ENCODE results near the gene EXD1.

EXD1 gene

GRCh38 chr15:41231422-41232226 lies 1.1 kb upstream of the EXD1 start:
- DNase-seq = no peak

DNA sequence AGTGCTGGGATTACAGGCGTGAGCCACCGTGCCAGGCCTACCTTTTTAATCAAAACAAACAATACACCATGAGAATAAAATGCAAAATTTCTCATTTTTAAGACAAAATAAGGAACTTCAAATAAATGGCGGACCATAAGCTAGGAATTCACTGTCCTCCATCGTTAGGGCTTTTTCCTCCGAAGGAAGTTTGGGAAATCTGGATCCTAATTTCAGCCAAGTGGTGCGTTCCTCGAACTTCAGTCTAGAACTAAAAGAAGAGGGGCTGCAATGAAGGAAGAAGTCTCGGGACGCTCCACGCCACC lies 260 bp downstream of the EXD1 start:
- DNase-seq = no peak

DNA sequence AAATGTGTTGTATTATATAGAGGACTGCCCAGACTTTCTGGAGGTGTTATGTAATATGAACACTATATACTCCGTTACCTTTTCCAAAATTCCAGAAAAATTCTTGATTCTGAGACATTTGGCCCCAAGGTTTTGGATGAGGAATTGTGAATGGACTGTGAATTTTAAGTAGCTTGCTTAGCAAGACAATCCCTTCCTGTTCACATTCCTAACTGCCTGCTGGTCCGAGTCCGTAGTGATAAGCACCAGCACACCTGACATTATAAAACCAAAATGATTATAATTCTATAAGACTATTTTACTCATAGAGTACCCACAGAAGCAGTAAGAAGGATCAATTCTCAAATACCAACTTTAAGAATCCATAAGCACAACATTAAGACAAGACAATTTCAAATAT lies 11.2 kb downstream of the EXD1 start:
- DNase-seq = no peak

DNA sequence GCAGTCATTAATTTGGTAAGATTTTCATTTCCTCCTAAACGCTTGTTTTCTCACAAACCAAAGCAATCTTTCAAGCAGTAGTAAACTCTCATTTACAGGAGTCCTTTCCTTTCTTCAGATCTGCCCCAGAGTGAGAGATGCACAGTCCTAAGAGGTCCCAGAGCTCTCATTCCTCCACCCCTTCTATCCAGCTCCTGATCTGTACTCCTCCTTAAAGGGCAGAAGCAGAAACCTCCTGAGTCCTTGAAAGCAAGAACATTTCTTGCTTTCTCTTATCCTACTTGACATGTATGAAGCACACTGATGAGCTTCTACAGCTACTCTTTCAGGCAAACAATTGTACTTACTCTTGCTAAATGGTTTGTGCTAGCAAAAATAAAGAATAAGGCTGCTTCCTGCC lies 11.7 kb downstream of the EXD1 start:
- DNase-seq = no peak

GRCh38 chr15:41215708-41216107 lies 14.8 kb downstream of the EXD1 start:
- no peak for DNase-seq

GRCh38 chr15:41207687-41208448 lies 22.7 kb downstream of the EXD1 start:
- no peak for DNase-seq

DNA sequence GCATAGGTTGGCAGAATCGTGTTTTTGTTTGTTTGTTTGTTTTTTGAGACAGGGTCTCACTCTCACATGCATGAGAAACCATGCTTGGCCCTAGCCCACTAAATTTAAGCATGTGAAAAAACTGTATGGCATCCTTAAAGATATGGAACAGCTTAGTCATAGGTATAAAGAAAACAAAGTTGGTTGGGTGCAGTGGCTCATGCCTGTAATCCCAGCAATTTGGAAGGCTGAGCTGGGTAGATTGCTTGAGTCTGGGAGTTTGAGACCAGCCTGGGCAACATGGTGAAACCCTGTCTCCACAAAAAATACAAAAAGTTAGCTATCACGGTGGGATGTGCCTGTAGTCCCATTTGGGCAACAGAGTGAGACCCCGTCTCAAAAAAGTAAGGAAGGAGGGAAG lies 25.2 kb downstream of the EXD1 start:
- DNase-seq = peak; percentile 4

DNA sequence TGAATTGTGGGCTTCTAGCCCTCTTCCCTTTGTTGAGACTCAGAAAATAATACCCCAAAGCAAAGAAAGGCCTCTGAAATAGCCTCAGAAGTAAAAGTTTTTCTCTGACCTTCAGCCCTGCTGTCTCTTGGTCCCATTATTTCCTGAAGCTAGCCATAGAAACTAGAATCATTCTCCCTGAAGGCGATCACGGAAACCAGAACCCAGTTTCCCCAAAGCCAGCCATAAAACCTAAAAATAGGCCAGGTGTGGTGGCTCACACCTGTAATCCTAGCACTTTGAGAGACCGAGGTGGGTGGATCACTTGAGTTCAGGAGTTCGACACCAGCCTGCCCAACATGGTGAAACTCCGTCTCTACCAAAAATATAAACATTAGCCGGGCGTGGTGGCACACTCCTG lies 27.2 kb downstream of the EXD1 start:
- DNase-seq = no peak

DNA sequence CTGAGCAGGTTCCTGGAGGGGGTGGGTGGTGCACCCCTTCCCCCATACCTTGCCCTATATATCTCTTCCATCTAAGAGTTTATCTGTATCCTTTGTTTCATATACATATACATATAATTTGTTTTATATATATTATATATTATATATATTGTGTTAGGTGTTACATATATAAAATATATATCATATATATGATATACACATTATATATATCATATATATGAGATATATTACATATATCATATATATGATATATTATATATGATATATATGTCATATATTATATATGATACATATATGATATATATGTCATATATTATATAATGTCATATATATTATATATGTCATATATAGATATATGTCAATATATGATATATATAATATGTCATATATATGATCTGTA lies 31.1 kb downstream of the EXD1 start:
- DNase-seq = no peak

DNA sequence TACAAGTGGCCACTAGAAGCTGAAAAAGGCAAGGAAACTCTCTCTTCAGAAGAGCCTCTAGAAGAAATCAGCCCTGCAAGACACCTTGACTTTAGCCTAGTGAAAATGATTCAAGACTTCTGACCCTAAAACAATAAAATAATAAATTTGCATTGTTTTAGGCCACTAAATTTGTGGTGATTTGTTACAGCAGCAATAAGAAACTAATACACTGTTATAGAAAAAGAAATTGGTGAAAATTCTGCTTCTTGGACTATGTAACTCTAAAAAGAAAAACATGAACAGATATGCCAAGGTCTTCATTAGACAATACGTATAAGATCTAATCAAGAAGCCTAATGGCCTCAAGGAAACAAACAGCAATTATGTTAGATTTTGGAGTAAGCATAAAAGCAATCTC lies 36.1 kb downstream of the EXD1 start:
- no peak for DNase-seq

DNA sequence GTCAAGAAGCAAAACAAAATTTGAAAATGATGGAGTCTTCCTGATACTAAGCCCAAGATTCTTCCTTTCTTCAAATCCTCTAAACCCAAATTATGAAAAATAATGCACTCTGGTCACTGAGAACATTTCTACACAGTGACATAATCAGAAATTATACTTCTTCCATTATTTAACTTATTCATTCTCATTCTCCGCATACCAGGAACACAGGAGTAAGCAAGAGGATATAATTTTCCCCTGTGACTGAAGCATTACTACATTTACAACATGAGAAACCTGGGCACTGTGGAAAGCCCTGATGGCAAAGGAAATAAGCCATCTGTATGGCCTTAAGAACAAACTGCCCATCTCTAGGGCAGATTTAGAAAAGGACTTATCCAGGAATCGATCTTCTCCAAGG lies 47.0 kb downstream of the EXD1 start:
- peak; percentile 16 for DNase-seq

GRCh38 chr15:41182266-41182665 lies 48.3 kb downstream of the EXD1 start:
- no peak for DNase-seq

DNA sequence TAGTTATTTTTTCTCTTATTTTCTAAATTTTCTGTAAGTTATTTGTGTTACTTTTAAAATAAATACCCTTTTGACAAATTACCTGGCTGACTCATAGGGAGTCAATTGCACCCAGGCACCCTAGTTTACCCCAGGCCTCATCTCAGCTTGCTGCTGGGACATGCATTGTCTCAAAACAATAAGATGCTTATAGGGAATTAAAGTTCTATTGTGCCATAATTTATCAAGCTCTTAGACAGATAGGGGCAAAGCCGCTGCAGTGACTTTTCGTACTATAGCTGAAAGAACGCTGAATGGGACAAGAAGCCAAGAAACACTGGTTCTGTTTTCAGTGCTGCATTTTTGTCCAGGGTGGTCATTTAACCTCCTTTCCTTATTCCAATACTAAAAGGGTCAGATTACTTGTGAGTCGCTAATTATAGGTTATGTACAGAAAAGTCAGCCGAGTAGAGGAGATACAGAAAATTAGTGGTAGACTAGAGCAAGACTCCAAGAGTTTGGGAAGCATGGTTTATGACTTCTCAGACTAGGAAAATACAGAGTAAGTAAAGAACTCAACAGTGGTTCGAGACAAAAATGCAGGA lies 50.3 kb downstream of the EXD1 start:
- no peak for DNase-seq

GRCh38 chr15:41169781-41170180 lies 60.8 kb downstream of the EXD1 start:
- no peak for DNase-seq

- DNase-seq = no peak
Measured at GRCh38 chr15:41169086-41169485, 61.5 kb downstream of the EXD1 start.

GRCh38 chr15:41161736-41162135 lies 68.8 kb downstream of the EXD1 start:
- DNase-seq = no peak

DNA sequence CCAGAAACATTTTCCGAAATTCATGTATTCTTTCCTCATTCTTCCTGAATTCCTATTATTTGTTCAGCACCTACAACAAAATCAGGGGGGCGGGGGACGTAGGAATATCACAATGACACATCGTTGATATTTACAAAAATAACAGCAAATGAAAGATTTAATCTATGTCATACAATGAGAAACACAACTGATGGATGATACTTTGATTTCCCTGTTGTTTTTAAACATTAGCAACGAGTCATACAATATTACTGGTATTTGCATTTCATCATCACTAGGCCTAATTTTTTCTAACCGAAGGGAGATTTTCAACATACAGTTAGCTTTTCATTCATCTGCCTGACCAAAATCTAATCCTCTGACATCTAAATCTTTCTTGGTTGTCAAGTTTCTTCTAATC lies 69.2 kb downstream of the EXD1 start:
- peak; percentile 56 for DNase-seq

- DNase-seq = peak; percentile 56
Measured at GRCh38 chr15:41160639-41161315, 69.8 kb downstream of the EXD1 start.

GRCh38 chr15:41154412-41154811 lies 76.1 kb downstream of the EXD1 start:
- no peak for DNase-seq

DNA sequence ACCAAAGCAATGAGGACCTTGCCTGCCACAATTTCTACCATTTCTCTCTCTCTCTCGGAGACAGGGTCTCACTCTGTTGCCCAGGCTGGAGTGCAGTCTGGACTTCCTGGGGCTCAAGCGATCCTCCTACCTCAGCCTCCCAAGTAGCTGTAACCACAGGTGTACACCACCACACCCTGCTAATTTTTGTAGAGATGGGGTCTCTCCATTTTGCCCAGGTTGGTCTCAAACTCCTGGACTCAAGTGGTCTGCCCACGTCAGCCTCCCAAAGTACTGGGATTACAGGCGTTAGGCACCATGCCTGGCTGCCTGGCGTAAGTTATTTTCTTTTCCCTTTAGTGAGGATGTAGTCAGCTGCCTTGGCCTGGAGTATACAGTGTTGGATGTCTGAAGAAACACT lies 76.8 kb downstream of the EXD1 start:
- DNase-seq = no peak

- DNase-seq = no peak
Measured at GRCh38 chr15:41151451-41152005, 79.0 kb downstream of the EXD1 start.

- DNase-seq = no peak
Measured at GRCh38 chr15:41150279-41150678, 80.3 kb downstream of the EXD1 start.

GRCh38 chr15:41148065-41148464 lies 82.5 kb downstream of the EXD1 start:
- no peak for DNase-seq

All from HCEC 1CT (cell line).